Liver (tissue), 9 donors: ENCODE measurements around the gene KIF2C. TPM values are rescaled to one million over a fixed set of nuclear protein-coding genes. Genes with fewer than 3 reads are reported as not detected.

Experiments
- DNase-seq: peaks from one replicate; pipeline ENCODE4 v3.0.0-alpha.2; 2017; ENCODE audit warnings: low spot score
- H3K27ac ChIP-seq, 2 donors: one replicate each; pipeline ENCODE4 v1.7.0; 2013; ENCODE audit warnings: inconsistent platforms in 2 of 2, low read length in 2 of 2, control low read depth in 1 of 2, low read depth in 1 of 2, mild to moderate bottlenecking in 1 of 2
- H3K27me3 ChIP-seq, 4 donors: one replicate each; pipeline versions ENCODE4 v1.6.1 to v1.7.0; 2013; ENCODE audit warnings: low read length in 3 of 4, inconsistent platforms in 1 of 4, mild to moderate bottlenecking in 1 of 4, moderate library complexity in 1 of 4; ENCODE audit not compliant: control insufficient read depth in 4 of 4, insufficient read depth in 4 of 4
- H3K36me3 ChIP-seq, 4 donors: one replicate each; pipeline versions ENCODE4 v1.6.1 to v1.7.0; 2013; ENCODE audit warnings: low read length in 3 of 4, mild to moderate bottlenecking in 3 of 4, low read depth in 1 of 4, moderate library complexity in 1 of 4; ENCODE audit not compliant: control insufficient read depth in 4 of 4, insufficient read depth in 3 of 4
- H3K4me1 ChIP-seq, 4 donors: one replicate each; pipeline versions ENCODE4 v1.6.1 to v1.7.0; 2013; ENCODE audit warnings: low read length in 3 of 4, mild to moderate bottlenecking in 3 of 4, moderate library complexity in 1 of 4; ENCODE audit not compliant: control insufficient read depth in 4 of 4, insufficient read depth in 4 of 4
- H3K4me3 ChIP-seq, 3 donors: one replicate each; pipeline versions ENCODE4 v1.6.1 to v1.7.0; 2013; ENCODE audit warnings: low read length in 3 of 3, control low read depth in 1 of 3, low read depth in 1 of 3, mild to moderate bottlenecking in 1 of 3
- H3K9ac ChIP-seq, 2 donors: one replicate each; pipeline ENCODE4 v1.7.0; 2013; ENCODE audit warnings: low read length in 2 of 2, mild to moderate bottlenecking in 2 of 2, moderate library complexity in 2 of 2, control low read depth in 1 of 2, low read depth in 1 of 2
- H3K9me3 ChIP-seq, 4 donors: one replicate each; pipeline versions ENCODE4 v1.6.1 to v1.7.0; 2013; ENCODE audit warnings: low read length in 3 of 4; ENCODE audit not compliant: control insufficient read depth in 4 of 4
- ATF3 ChIP-seq: IDR thresholded peaks from 2 replicates; pipeline ENCODE4 v1.6.1; 2016; ENCODE audit warnings: antibody characterized with exemption
- CTCF ChIP-seq: fragments of 150-350 bp; IDR thresholded peaks from 2 replicates; pipeline ENCODE4 v1.5.1; 2017; ENCODE audit warnings: improper control_type of control experiment, low read depth, low read length; ENCODE audit not compliant: missing input control
- EGR1 ChIP-seq, 2 donors: IDR thresholded peaks; 2 replicates each; pipeline ENCODE4 v1.6.1; 2016 to 2018; ENCODE audit warnings: antibody characterized with exemption in 2 of 2, low read depth in 2 of 2
- FOXA1 ChIP-seq: IDR thresholded peaks from 2 replicates; pipeline ENCODE4 v1.6.1; 2016; ENCODE audit warnings: antibody characterized with exemption
- FOXA2 ChIP-seq: IDR thresholded peaks from 2 replicates; pipeline ENCODE4 v1.6.1; 2016; ENCODE audit warnings: antibody characterized with exemption
- GABPA ChIP-seq, 2 donors: IDR thresholded peaks in 1 of 2; conservative IDR thresholded peaks in 1 of 2; 2 replicates each; pipeline ENCODE4 v1.6.1; 2016; ENCODE audit warnings: antibody characterized with exemption in 2 of 2, mild to moderate bottlenecking in 1 of 2, moderate library complexity in 1 of 2
- HNF4A ChIP-seq, 2 donors: conservative IDR thresholded peaks; 2 replicates each; pipeline ENCODE4 v1.6.1; 2016; ENCODE audit warnings: antibody characterized with exemption in 2 of 2, mild to moderate bottlenecking in 2 of 2
- HNF4G ChIP-seq: IDR thresholded peaks from 2 replicates; pipeline ENCODE4 v1.6.1; 2016; ENCODE audit warnings: antibody characterized with exemption
- MAX ChIP-seq: IDR thresholded peaks from 2 replicates; pipeline ENCODE4 v1.6.1; 2016; ENCODE audit warnings: antibody characterized with exemption
- RAD21 ChIP-seq, 2 donors: IDR thresholded peaks; 2 replicates each; pipeline ENCODE4 v1.6.1; 2016; ENCODE audit warnings: antibody characterized with exemption in 2 of 2, mild to moderate bottlenecking in 2 of 2
- REST ChIP-seq: IDR thresholded peaks from 2 replicates; pipeline ENCODE4 v1.6.1; 2016; ENCODE audit warnings: antibody characterized with exemption, mild to moderate bottlenecking
- RXRA ChIP-seq, 2 donors: IDR thresholded peaks; 2 replicates each; pipeline ENCODE4 v1.6.1; 2017 to 2018; ENCODE audit warnings: antibody characterized with exemption in 2 of 2, mild to moderate bottlenecking in 1 of 2
- SP1 ChIP-seq: IDR thresholded peaks from 2 replicates; pipeline ENCODE4 v1.6.1; 2018; ENCODE audit warnings: antibody characterized with exemption, mild to moderate bottlenecking
- YY1 ChIP-seq: IDR thresholded peaks from 2 replicates; pipeline ENCODE4 v1.6.1; 2016; ENCODE audit warnings: antibody characterized with exemption, mild to moderate bottlenecking
- ZBTB33 ChIP-seq: IDR thresholded peaks from 2 replicates; pipeline ENCODE4 v1.6.1; 2016; ENCODE audit warnings: antibody characterized with exemption
- WGBS: extraction: QIAGEN DNeasy Blood & Tissue Kit; methylation state at CpG from one replicate; pipeline ENCODE4 v1.1.7; 2013; 5-methylcytosine and 5-hydroxymethylcytosine counted together
- polyA plus RNA-seq, 2 donors: library from polyadenylated mRNA; stranded (reverse) in 1 of 2; unstranded in 1 of 2; fragments of 200-250 nt in 1 of 2; fragments of >200 nt in 1 of 2; fragmentation: Nextera tagmentation in 1 of 2; extraction: Ambion mirVana in 1 of 2; gene quantifications; one replicate each; pipeline versions ENCODE4 v1.2.1 to v1.2.3, GENCODE V29; 2013 to 2015
- total RNA-seq, 2 donors: library from RNA; depleted of rRNA; stranded (reverse); fragments of >200 nt; gene quantifications; one replicate each; pipeline ENCODE4 v1.2.3, GENCODE V29; 2014
- donor health status: healthy.
- donor health status: healthy.
- donor health status: healthy.
- donor health status: healthy.
- donor health status: healthy.

Gene KIF2C
- total and polyA plus RNA-seq, 4 donors = 0.17 to 26.7 (median 0.73) TPM

- H3K4me3 ChIP-seq = peak overlapping the region; percentile 21 to 86 (median 59)
- no peaks in the 10 kb centered on the region for H3K36me3 ChIP-seq
- no peak for DNase-seq
- H3K4me1 ChIP-seq = peaks cover 3 to 11% (median 9%) of the 10 kb centered on the region in 4 donors
- TF ChIP-seq MAX (no peak), CTCF (no peak), FOXA2 (no peak), YY1 (no peak), REST (no peak), ATF3 (no peak), ZBTB33 (no peak), GABPA (IDR thresholded peaks at IDR 0.05 in 1 of 2, conservative IDR thresholded peaks at IDR 0.05 in 1 of 2) (no peak), EGR1 (IDR thresholded peaks at IDR 0.05; ENCODE audit: low read depth in 2 of 2) (no peak), FOXA1 (no peak)
- H3K9me3 ChIP-seq = no peaks in the 10 kb centered on the region
- H3K27me3 ChIP-seq = no peaks in the 10 kb centered on the region
- peak overlapping the region in 1 of 2 donors; percentile 3 for H3K9ac ChIP-seq
- H3K27ac ChIP-seq = no peak overlapping the region
- 4% methylated on average over 14 of the region's 14 CpGs for WGBS
Measured at GRCh38 chr1:44740179-44740617, 561 bp downstream of the KIF2C start.

GRCh38 chr1:44743211-44743610 lies 3.6 kb downstream of the KIF2C start:
- Histone ChIP-seq H3K27ac (no peak overlapping the region), H3K9me3 (no peaks in the 10 kb centered on the region), H3K4me3 (no peak overlapping the region), H3K27me3 (no peaks in the 10 kb centered on the region), H3K4me1 (peaks cover 3 to 11% (median 9%) of the 10 kb centered on the region in 4 donors), H3K9ac (no peak overlapping the region), H3K36me3 (no peaks in the 10 kb centered on the region)
- no peak for DNase-seq
- WGBS = 96% methylated on average over 1 of the region's 1 CpG
- TF ChIP-seq GABPA (IDR thresholded peaks at IDR 0.05 in 1 of 2, conservative IDR thresholded peaks at IDR 0.05 in 1 of 2) (no peak), YY1 (no peak), MAX (no peak), CTCF (no peak), FOXA1 (no peak), EGR1 (IDR thresholded peaks at IDR 0.05; ENCODE audit: low read depth in 2 of 2) (no peak), RAD21 (IDR thresholded peaks at IDR 0.05) (no peak), SP1 (no peak), HNF4A (conservative IDR thresholded peaks at IDR 0.05) (no peak), ZBTB33 (no peak), RXRA (IDR thresholded peaks at IDR 0.05) (no peak), HNF4G (no peak)
